GM08714 (cell line): Measurements from ENCODE around the gene SNX32.

Source experiments
- H3K4me3 ChIP-seq: fragments of 200-500 bp; sonication (Bioruptor generic); 2 replicates; pipeline ENCODE4 v1.5.1; 2014; ENCODE audit warnings: mild to moderate bottlenecking, low read length, inconsistent platforms
- ZNF274 ChIP-seq: IDR thresholded peaks from 2 replicates; pipeline ENCODE4 v1.6.1; 2012; ENCODE audit warnings: mild to moderate bottlenecking, low read depth, low read length

Gene SNX32

GRCh38 chr11:65833297-65834030, at the start of gene SNX32:
SNX32 (plus strand) TSS chr11:65833963; CDS start chr11:65834066, 103 bp downstream.
- peak within 1 kb of the TSS; percentile 63; the same call in 1 of the 2 replicates for H3K4me3 ChIP-seq
- TF ChIP-seq ZNF274, result no peak

GRCh38 chr11:65785319-65786007, 48.3 kb upstream of the SNX32 start:
- H3K4me3 ChIP-seq, result no peak overlapping the region
- no peak for TF ChIP-seq ZNF274

GRCh38 chr11:65786008-65786785, 47.6 kb upstream of the SNX32 start:
- no peak overlapping the region for H3K4me3 ChIP-seq
- no peak for TF ChIP-seq ZNF274

- no peak within 1 kb of the TSS for H3K4me3 ChIP-seq
- TF ChIP-seq ZNF274, result no peak
Measured at GRCh38 chr11:65786786-65787636, 46.8 kb upstream of the SNX32 start, which contains the start of gene OVOL1. OVOL1 (plus strand) TSS chr11:65787063; CDS start chr11:65787374, 311 bp downstream.

- TF ChIP-seq ZNF274, result no peak
Measured at GRCh38 chr11:65787649-65788622, 45.8 kb upstream of the SNX32 start.

GRCh38 chr11:65788821-65789220, 44.9 kb upstream of the SNX32 start:
- TF ChIP-seq ZNF274, result no peak
- H3K4me3 ChIP-seq, result no peak overlapping the region

More at GRCh38 chr11:65787649-65788622, 45.8 kb upstream of the SNX32 start:
- H3K4me3 ChIP-seq, result no peak overlapping the region

GRCh38 chr11:65789230-65790103, 44.3 kb upstream of the SNX32 start:
- H3K4me3 ChIP-seq, result no peak overlapping the region
- TF ChIP-seq ZNF274, result no peak

- no peak for TF ChIP-seq ZNF274
- no peak overlapping the region for H3K4me3 ChIP-seq
Measured at GRCh38 chr11:65790104-65790901, 43.5 kb upstream of the SNX32 start.

GRCh38 chr11:65790902-65791650, 42.7 kb upstream of the SNX32 start:
- H3K4me3 ChIP-seq, result no peak overlapping the region
- no peak for TF ChIP-seq ZNF274

GRCh38 chr11:65791719-65792213, 42.0 kb upstream of the SNX32 start:
- H3K4me3 ChIP-seq, result no peak overlapping the region
- TF ChIP-seq ZNF274, result no peak

- no peak overlapping the region for H3K4me3 ChIP-seq
- no peak for TF ChIP-seq ZNF274
Measured at GRCh38 chr11:65792456-65792855, 41.3 kb upstream of the SNX32 start.
